Measurements from ENCODE around the gene RARB.

DNA sequence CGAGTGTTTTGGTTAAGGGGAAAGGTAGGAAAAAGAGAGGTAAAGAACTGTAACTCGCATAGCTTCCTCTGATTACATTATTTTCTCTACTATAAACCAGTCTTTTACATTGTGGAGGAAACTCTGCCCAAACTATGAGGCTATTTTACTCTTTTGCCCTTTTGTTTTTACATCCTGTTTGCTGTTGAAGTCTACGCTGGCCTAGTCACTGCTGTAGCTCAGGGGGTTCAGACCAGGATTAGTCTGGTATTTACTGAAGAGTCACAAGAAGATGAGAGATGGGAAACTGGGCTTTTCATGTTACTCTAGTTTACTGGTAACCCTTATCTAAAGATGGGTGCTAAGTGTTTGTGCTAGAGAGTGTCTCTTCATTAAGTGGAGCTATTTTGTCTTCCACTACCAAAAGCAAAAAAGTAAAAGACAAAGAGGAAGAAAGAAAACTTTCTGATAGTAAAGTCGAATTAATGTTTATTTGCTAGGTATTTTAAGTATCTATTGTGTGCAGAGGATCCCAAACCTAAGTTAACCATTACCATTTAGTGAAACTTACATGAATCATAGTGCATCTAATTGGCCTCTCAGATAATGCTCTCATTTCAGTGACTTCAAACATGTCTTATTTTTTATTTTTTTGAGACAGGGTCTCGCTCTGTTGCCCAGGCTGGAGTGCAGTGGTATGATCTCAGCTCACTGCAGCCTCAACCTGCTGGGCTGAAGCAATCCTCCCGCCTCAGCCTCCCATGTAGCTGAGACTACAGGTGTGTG, 10.9 kb downstream of the RARB start:
- TF ChIP-seq CTCF (IDR thresholded peaks at IDR 0.05): no peak
- TF ChIP-seq ZFX (IDR thresholded peaks at IDR 0.05; ENCODE audit: borderline replicate concordance): no peak

All from 22Rv1 (cell line).